Kidney epithelial cell (primary cell): ENCODE results near the gene INPP5A. TPM values are rescaled to one million over a fixed set of nuclear protein-coding genes. Genes with fewer than 3 reads are reported as not detected.

Experiments
- DNase-seq: peaks from one replicate; pipeline ENCODE4 v3.0.0-alpha.2; 2010; ENCODE audit warnings: low read depth
- H3K27me3 ChIP-seq: 2 replicates; pipeline ENCODE4 v1.6.0; 2011; ENCODE audit warnings: low read length; ENCODE audit not compliant: control insufficient read depth, insufficient read depth
- H3K36me3 ChIP-seq: 2 replicates; pipeline ENCODE4 v1.5.1; 2011; ENCODE audit warnings: low read length; ENCODE audit not compliant: control insufficient read depth, insufficient read depth
- H3K4me3 ChIP-seq: 2 replicates; pipeline ENCODE4 v1.5.1; 2011; ENCODE audit warnings: low read depth, mild to moderate bottlenecking, control low read depth, low read length
- total RNA-seq: library from RNA; depleted of rRNA; stranded (reverse); fragments of >200 nt; gene quantifications from 2 replicates; pipeline ENCODE4 v1.2.3, GENCODE V29; 2015
- TF ChIP-seq, protein P1 (sequence below): IDR thresholded peaks from 2 replicates; pipeline ENCODE4 v1.5.1; 2011; ENCODE audit warnings: mild to moderate bottlenecking, moderate library complexity, low read length, control low read depth, inconsistent platforms; ENCODE audit not compliant: insufficient read depth, poor library complexity, severe bottlenecking

Gene INPP5A
- total RNA-seq, 1 donor from 2014 or later = 45.1 TPM

DNA sequence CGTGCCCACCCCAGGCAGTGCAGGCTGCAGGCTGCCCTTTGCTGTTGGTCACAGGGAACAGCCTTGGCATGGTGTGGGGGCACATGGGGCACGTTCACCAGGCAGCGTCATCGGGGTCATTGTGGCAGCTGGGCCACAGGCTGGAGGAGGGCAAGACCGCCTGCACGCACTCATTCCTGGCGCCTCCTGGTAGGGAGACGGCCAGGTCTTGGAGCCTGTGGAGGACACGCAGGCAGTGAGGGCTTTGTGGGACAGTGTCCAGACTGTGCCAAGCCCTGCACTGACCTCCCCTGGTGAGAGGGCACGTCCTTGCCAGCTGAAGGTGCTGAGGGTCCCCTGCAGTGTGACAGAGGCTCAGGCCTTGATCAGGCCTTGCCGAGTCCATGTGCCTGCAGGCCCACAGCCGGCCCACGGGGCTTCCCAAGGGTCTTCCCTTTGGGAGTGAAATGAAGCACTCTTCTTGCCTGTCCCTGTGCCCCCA is 171.9 kb downstream of the INPP5A start:
- no peak for DNase-seq
- Histone ChIP-seq H3K36me3 (no peaks in the 10 kb centered on the region), H3K4me3 (no peak overlapping the region), H3K27me3 (no peaks in the 10 kb centered on the region)
- TF ChIP-seq, protein P1, sequence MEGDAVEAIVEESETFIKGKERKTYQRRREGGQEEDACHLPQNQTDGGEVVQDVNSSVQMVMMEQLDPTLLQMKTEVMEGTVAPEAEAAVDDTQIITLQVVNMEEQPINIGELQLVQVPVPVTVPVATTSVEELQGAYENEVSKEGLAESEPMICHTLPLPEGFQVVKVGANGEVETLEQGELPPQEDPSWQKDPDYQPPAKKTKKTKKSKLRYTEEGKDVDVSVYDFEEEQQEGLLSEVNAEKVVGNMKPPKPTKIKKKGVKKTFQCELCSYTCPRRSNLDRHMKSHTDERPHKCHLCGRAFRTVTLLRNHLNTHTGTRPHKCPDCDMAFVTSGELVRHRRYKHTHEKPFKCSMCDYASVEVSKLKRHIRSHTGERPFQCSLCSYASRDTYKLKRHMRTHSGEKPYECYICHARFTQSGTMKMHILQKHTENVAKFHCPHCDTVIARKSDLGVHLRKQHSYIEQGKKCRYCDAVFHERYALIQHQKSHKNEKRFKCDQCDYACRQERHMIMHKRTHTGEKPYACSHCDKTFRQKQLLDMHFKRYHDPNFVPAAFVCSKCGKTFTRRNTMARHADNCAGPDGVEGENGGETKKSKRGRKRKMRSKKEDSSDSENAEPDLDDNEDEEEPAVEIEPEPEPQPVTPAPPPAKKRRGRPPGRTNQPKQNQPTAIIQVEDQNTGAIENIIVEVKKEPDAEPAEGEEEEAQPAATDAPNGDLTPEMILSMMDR = no peak

DNA sequence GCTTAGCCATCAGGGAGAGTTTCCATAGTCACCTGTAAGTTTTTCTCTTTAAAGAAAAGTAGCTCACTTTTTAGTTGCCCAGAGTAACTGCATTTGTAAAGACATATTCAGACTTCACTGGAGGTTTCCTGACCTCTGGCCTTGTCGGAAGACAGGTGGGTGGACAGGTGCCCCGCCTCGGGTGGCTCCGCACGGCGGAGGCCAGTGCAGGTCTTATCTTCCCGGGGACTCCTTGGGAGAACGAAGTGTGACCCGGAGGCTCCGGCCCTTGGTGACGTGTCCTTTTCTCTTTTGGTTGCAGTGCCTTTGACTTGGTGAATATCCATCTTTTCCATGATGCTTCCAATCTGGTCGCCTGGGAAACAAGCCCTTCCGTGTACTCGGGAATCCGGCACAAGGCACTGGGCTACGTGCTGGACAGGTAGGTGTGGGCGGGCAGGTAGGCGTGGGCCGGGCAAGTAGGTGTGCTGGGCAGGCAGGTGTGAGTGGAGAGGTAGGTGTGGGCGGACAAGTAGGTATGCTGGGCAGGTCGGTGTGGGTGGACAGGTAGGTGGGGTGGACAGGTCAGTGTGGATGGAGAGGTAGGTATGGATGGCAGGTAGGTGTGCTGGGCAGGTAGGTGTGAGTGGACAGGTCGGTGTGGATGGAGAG is 172.6 kb downstream of the INPP5A start:
- no peaks in the 10 kb centered on the region for H3K27me3 ChIP-seq
- TF ChIP-seq, protein P1 = no peak
- DNase-seq = no peak
- H3K36me3 ChIP-seq = no peaks in the 10 kb centered on the region
- H3K4me3 ChIP-seq = no peak overlapping the region

DNA sequence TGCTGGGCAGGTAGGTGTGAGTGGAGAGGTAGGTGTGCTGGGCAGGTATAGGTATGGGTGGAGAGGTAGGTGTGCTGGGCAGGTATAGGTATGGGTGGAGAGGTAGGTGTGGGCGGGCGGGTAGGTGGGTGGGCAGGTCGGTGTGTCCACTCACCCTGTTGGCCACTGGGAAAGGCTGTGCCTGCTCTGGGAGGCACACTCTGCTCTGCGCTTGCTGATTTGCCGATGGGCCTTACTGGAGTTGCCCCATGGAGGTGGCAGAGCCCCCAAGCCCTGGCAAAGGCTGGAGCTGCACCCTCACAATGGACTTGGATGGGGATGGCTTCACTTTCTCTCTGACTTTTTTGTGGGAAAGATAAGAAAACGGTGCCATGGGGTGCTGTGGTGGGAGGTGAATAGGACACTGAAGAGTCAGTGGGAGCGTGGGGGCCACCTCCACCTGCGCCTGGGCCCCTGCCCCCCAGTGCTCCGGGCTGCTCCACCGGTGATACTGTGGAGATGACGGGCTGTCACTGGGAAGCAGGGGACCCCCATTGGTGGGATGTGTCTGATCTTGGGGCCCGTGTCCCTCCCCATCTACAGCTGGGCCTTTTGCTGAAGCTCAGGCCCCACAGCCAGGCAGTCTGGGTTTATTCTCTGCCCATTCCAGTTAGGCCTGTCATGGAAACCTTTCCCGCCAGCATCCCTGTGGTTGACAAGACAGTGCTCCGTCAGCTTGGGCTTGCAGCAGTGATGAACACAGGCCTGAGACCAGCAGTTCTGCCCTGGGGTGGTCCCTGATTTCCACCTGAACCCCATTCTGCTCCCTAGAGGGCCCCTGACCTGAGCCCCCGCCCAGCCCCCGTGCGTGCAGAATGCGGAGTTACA is 173.4 kb downstream of the INPP5A start:
- TF ChIP-seq, protein P1 = no peak
- no peak for DNase-seq

DNA sequence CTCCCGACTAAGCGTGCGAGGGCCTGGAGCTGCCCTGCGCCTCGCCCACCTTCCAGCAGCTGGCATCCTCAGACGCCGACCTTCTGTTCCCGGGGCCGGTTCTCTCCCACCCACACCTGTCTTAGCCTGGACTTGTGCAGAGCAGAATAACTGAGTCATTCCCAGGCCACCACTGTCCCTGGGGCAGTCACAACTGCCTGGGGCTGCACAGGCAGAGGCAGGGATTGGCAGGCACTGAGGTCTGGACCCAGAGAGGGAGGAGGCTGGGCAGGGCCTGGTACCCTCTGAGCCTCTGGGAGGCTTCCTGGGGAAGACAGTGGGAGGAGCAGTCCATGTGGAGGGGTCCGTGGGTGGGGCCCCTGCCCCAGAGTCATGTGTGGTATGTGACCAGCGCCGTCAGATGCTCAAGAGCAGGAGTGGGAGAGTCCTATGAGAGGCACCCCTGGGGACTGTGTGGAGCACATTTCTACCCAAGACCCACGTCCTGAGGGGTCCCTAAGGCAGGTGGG is 174.1 kb downstream of the INPP5A start:
- TF ChIP-seq, protein P1 = no peak
- no peak for DNase-seq
- Histone ChIP-seq H3K36me3 (no peaks in the 10 kb centered on the region), H3K27me3 (no peaks in the 10 kb centered on the region), H3K4me3 (no peak overlapping the region)

More for the DNA sequence above, 173.4 kb downstream of the INPP5A start:
- H3K27me3 ChIP-seq = no peaks in the 10 kb centered on the region
- H3K36me3 ChIP-seq = no peaks in the 10 kb centered on the region
- H3K4me3 ChIP-seq = no peak overlapping the region

DNA sequence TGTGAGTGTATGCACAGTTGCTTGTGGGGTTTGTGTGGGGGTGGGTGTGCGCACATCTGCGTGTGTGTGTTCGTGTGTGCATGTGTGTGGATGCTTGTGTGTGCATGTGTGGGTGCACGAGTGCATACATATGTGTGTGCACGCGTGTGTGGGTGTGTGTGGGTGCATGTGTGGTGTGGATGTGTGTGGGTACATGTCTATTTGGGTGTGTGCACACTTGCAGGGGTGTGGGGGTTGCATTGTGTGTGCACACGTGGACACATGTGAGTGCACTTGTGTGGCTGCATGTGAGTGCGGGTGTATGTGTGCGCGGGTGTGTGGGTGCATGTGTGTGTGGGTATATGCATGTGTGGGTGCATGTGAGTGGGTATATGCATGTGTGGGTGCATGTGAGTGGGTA is 174.7 kb downstream of the INPP5A start:
- no peak overlapping the region for H3K4me3 ChIP-seq
- H3K27me3 ChIP-seq = no peaks in the 10 kb centered on the region
- no peaks in the 10 kb centered on the region for H3K36me3 ChIP-seq
- no peak for DNase-seq
- TF ChIP-seq, protein P1 = no peak
